Keratinocyte (primary cell): ENCODE results near the gene CHRNA1.

ENCODE experiments used
- CTCF ChIP-seq, 3 experiments: IDR thresholded peaks in 1 of 3; conservative IDR thresholded peaks in 1 of 3; optimal IDR thresholded peaks in 1 of 3; 2 replicates in 2 of 3; 3 replicates in 1 of 3; pipeline versions ENCODE3 to v1.5.1; 2011; ENCODE audit warnings: low read length in 3 of 3, mild to moderate bottlenecking in 3 of 3, moderate library complexity in 2 of 3, control low read depth in 1 of 3, inconsistent platforms in 1 of 3; ENCODE audit not compliant: insufficient read depth in 2 of 3; ENCODE audit errors: extremely low read depth in 1 of 3
- EZH2 ChIP-seq: IDR thresholded peaks from one replicate; pipeline ENCODE4 v1.6.1; 2012; ENCODE audit warnings: inconsistent platforms, mild to moderate bottlenecking, low read length, moderate library complexity

DNA sequence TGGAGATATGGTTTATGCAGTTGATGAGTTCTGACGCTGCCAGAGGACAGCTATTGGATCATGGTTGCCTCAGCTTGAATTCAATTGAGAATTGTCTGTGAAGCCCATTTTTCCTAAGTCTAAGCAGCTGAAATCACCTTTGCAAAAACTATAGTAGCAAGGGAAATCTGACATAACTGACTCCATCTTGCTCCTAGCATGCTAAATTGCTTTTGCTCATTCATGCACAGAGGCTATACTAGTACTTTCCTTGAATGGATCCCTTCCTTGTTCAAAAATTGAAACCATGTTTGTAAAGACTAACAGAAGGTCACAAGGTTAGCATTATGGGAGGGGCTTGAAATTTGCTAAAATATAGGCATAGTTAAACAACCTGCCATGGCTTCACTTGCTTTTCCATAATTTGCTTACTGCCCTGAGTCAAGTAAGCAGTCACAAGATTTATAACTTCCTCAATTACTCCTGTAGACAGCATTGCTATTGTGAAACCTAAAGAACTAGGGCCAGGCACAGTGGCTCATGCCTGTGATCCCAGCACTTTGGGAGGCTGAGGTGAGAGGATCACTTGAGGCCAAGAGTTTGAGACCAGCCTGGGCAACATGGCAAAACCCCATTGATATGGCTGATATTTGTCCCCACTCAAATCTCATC lies 41.2 kb downstream of the CHRNA1 start:
- no peak for TF ChIP-seq CTCF (optimal IDR thresholded peaks at IDR 0.05 in 1 of 3, IDR thresholded peaks at IDR 0.05 in 1 of 3, conservative IDR thresholded peaks at IDR 0.05 in 1 of 3; ENCODE audit: extremely low read depth in 1 of 3, insufficient read depth in 2 of 3, low read length in 3 of 3)
- no peak for TF ChIP-seq EZH2
